HG03175 (cell line): ENCODE measurements around the gene EHBP1L1.
A peak's percentile ranks its signal among the peaks of the same experiment; 100 is the strongest.
"Not testable (repeated sequence)": the region's sequence is repeated elsewhere in the genome, so short reads cannot be mapped to it uniquely, and the experiment has no call there.

Experiments
- ATAC-seq: cut with Tn5 transposase; IDR thresholded peaks from one replicate; pipeline ENCODE4 v1.9.1; 2021; ENCODE audit warnings: mild to moderate bottlenecking, moderate library complexity; ENCODE audit not compliant: unreplicated experiment

EHBP1L1 gene

GRCh38 chr11:65560555-65561418 lies 15.1 kb upstream of the EHBP1L1 start:
- ATAC-seq, result no peak

- no peak for ATAC-seq
Measured at GRCh38 chr11:65562020-65562419, 13.8 kb upstream of the EHBP1L1 start.

GRCh38 chr11:65562788-65563187 lies 13.1 kb upstream of the EHBP1L1 start:
- no peak for ATAC-seq

GRCh38 chr11:65563601-65564000 lies 12.3 kb upstream of the EHBP1L1 start:
- ATAC-seq, result no peak

- not testable (repeated sequence) for ATAC-seq
Measured at GRCh38 chr11:65564879-65565559, 10.8 kb upstream of the EHBP1L1 start.

GRCh38 chr11:65565624-65566453 lies 10.0 kb upstream of the EHBP1L1 start:
- no peak for ATAC-seq

GRCh38 chr11:65569164-65569972 lies 6.5 kb upstream of the EHBP1L1 start:
- ATAC-seq, result peak; percentile 2

- ATAC-seq, result peak; percentile 64
Measured at GRCh38 chr11:65569973-65570918, 5.6 kb upstream of the EHBP1L1 start, which contains the start of gene ZNRD2. TSS of gene ZNRD2 (plus strand) at chr11:65570477. CDS start at chr11:65570492, 15 bp downstream.

- ATAC-seq, result no peak
Measured at GRCh38 chr11:65571420-65571819, 4.4 kb upstream of the EHBP1L1 start.

GRCh38 chr11:65571940-65572339 lies 3.9 kb upstream of the EHBP1L1 start:
- ATAC-seq, result no peak

GRCh38 chr11:65572356-65573051 lies 3.3 kb upstream of the EHBP1L1 start, which contains the start of gene FAM89B:
TSS of gene FAM89B (plus strand) at chr11:65572538. CDS start at chr11:65572670, 132 bp downstream.
- no peak for ATAC-seq

GRCh38 chr11:65573391-65574079 lies 2.3 kb upstream of the EHBP1L1 start:
- ATAC-seq, result no peak

- ATAC-seq, result peak; percentile 36
Measured at GRCh38 chr11:65574109-65574810, 1.6 kb upstream of the EHBP1L1 start.

GRCh38 chr11:65574811-65575567 lies 864 bp upstream of the EHBP1L1 start:
- ATAC-seq, result no peak

GRCh38 chr11:65576232-65576866 lies 496 bp downstream of the EHBP1L1 start:
- no peak for ATAC-seq
